Endothelial cell of umbilical vein (primary cell): ENCODE data around the gene DIPK1C. TPM values are rescaled to one million over a fixed set of nuclear protein-coding genes. Genes with fewer than 3 reads are reported as not detected.

Source experiments
- BruUV-seq: library from RNA; stranded (reverse); fragments of 400-500 nt; replicated peaks from 2 replicates; lab custom pipeline; 2021; lab: Mats Ljungman, UMichigan
- CTCF ChIA-PET: fragments of 300-600, 350-600 bp; sonication (Branson Sonifier 250); formaldehyde crosslinking; loops from one replicate; lab custom pipeline; 2021; ENCODE audit warnings: antibody characterized with exemption, inconsistent platforms; lab: Charles Lee
- POLR2A ChIA-PET: fragments of 300-600, 350-600 bp; sonication (Branson Sonifier 250); formaldehyde crosslinking; loops from one replicate; lab custom pipeline; 2021; ENCODE audit warnings: antibody characterized with exemption, inconsistent platforms; lab: Charles Lee
- DNase-seq: peaks from one replicate; pipeline ENCODE4 v3.0.0-alpha.2; 2011; ENCODE audit warnings: low read depth, low spot score
- FAIRE-seq: peaks from 2 replicates; lab custom pipeline; 2011; peaks lifted over from hg19 to GRCh38; lab: Jason Lieb, UNC
- H2AFZ ChIP-seq: 2 replicates; pipeline ENCODE4 v1.6.0; 2012; ENCODE audit warnings: low read depth, low read length, control low read depth, inconsistent platforms
- H3K27ac ChIP-seq: 2 replicates; pipeline ENCODE4 v1.5.1; 2011; ENCODE audit warnings: low read depth, mild to moderate bottlenecking, control low read depth, low read length, moderate library complexity; ENCODE audit not compliant: insufficient read depth
- H3K27me3 ChIP-seq, 2 experiments: 2 replicates each; pipeline versions ENCODE4 v1.6.0 to v1.6.1; 2011; ENCODE audit warnings: low read length in 2 of 2, mixed read lengths in 1 of 2; ENCODE audit not compliant: control insufficient read depth in 2 of 2, insufficient read depth in 2 of 2
- H3K36me3 ChIP-seq, 2 experiments: 2 replicates in 1 of 2; 3 replicates in 1 of 2; pipeline ENCODE4 v1.5.1; 2011; ENCODE audit warnings: low read length in 2 of 2, mild to moderate bottlenecking in 1 of 2, moderate library complexity in 1 of 2; ENCODE audit not compliant: control insufficient read depth in 2 of 2, insufficient read depth in 2 of 2; ENCODE audit errors: extremely low read depth in 1 of 2
- H3K4me1 ChIP-seq: 3 replicates; pipeline ENCODE4 v1.5.1; 2011; ENCODE audit warnings: mild to moderate bottlenecking, low read length; ENCODE audit not compliant: control insufficient read depth, insufficient read depth; ENCODE audit errors: extremely low read depth
- H3K4me2 ChIP-seq: 2 replicates; pipeline ENCODE4 v1.6.1; 2011; ENCODE audit warnings: low read length, control low read depth, mixed read lengths; ENCODE audit not compliant: insufficient read depth
- H3K4me3 ChIP-seq, 3 experiments: fragments of 200-600 bp in 1 of 3; sonication (generic), shearing (Covaris generic) in 1 of 3; replicated peaks in 1 of 3; 2 replicates each; pipeline ENCODE4 v1.5.1; 2011 to 2016; ENCODE audit warnings: control low read depth in 3 of 3, low read length in 3 of 3, mild to moderate bottlenecking in 2 of 3, inconsistent platforms in 1 of 3, low read depth in 1 of 3, moderate library complexity in 1 of 3; ENCODE audit not compliant: insufficient read depth in 1 of 3
- H3K79me2 ChIP-seq: 2 replicates; pipeline ENCODE4 v1.6.0; 2012; ENCODE audit warnings: low read length, inconsistent platforms; ENCODE audit not compliant: control insufficient read depth, insufficient read depth
- H3K9ac ChIP-seq: replicated peaks from 2 replicates; pipeline ENCODE3; 2011; ENCODE audit warnings: low read length, control low read depth; ENCODE audit not compliant: insufficient read depth; ENCODE audit errors: extremely low read depth
- H3K9me1 ChIP-seq: replicated peaks from 3 replicates; pipeline ENCODE4 v1.6.0; 2011; ENCODE audit warnings: mild to moderate bottlenecking, low read length; ENCODE audit not compliant: control insufficient read depth, insufficient read depth; ENCODE audit errors: extremely low read depth
- H3K9me3 ChIP-seq: replicated peaks from 2 replicates; pipeline ENCODE4 v1.5.1; 2012; ENCODE audit warnings: low read length, inconsistent platforms; ENCODE audit not compliant: control insufficient read depth, insufficient read depth
- H4K20me1 ChIP-seq: replicated peaks from 2 replicates; pipeline ENCODE3; 2011; ENCODE audit warnings: mild to moderate bottlenecking, low read length; ENCODE audit not compliant: control insufficient read depth, insufficient read depth; ENCODE audit errors: extremely low read depth
- CTCF ChIP-seq, 2 donors: IDR thresholded peaks; 1 replicate in 1 of 2; 2 replicates in 1 of 2; pipeline ENCODE4 v1.5.1; 2011; ENCODE audit warnings: low read length in 2 of 2, mild to moderate bottlenecking in 2 of 2, moderate library complexity in 2 of 2, control low read depth in 1 of 2, inconsistent platforms in 1 of 2, low read depth in 1 of 2; ENCODE audit not compliant: insufficient read depth in 1 of 2; ENCODE audit errors: extremely low read depth in 1 of 2
- EZH2 ChIP-seq: IDR thresholded peaks from 2 replicates; pipeline ENCODE4 v1.6.1; 2012; ENCODE audit warnings: borderline replicate concordance, low read depth, mild to moderate bottlenecking, moderate library complexity, low read length, inconsistent platforms; ENCODE audit not compliant: severe bottlenecking
- FOS ChIP-seq: IDR thresholded peaks from 2 replicates; pipeline ENCODE4 v1.6.1; 2011; ENCODE audit warnings: mild to moderate bottlenecking, low read length, moderate library complexity, borderline replicate concordance; ENCODE audit not compliant: insufficient read depth
- GATA2 ChIP-seq: IDR thresholded peaks from 2 replicates; pipeline ENCODE4 v1.7.0; 2011; ENCODE audit warnings: low read depth, mild to moderate bottlenecking, moderate library complexity, mixed read lengths, low read length; ENCODE audit not compliant: insufficient read length, insufficient read depth
- JUN ChIP-seq: IDR thresholded peaks from 2 replicates; pipeline ENCODE4 v1.6.1; 2011; ENCODE audit warnings: borderline replicate concordance, low read depth; ENCODE audit not compliant: insufficient read length, insufficient read depth
- MYC ChIP-seq: IDR thresholded peaks from one replicate; pipeline ENCODE4 v1.6.1; 2011; ENCODE audit warnings: mild to moderate bottlenecking, low read depth, low read length
- POLR2A ChIP-seq: IDR thresholded peaks from 2 replicates; pipeline ENCODE4 v1.6.1; 2012; ENCODE audit warnings: low read depth, mild to moderate bottlenecking, control low read depth, low read length
- POLR2AphosphoS5 ChIP-seq: IDR thresholded peaks from 2 replicates; pipeline ENCODE4 v1.6.1; 2012; ENCODE audit warnings: low read depth, mild to moderate bottlenecking, control low read depth, low read length, moderate library complexity; ENCODE audit not compliant: insufficient read depth
- dilution Hi-C: fragments of 300-500 bp; cut with MboI; formaldehyde crosslinking; loops from one replicate; pipeline ENCODE4 v1.15.0; 2019; ENCODE audit warnings: low sequenced_read_pairs; ENCODE audit not compliant: extremely low pct_ligation_motif_present
- intact Hi-C: fragments of 100-400 bp; cut with micrococcal nuclease; formaldehyde crosslinking; loops from one replicate; pipeline ENCODE4 v1.10.0; 2022
- polyA plus RNA-seq, 4 experiments: library from polyadenylated mRNA; depleted of rRNA in 3 of 4; stranded (reverse) in 3 of 4; unstranded in 1 of 4; fragments of >200 nt; gene quantifications; 2 replicates each; pipeline versions ENCODE4 v1.2.1 to v1.2.3, GENCODE V29; 2011 to 2012; ENCODE audit warnings: missing spikeins in 1 of 4
- total RNA-seq: library from RNA; stranded (reverse); gene quantifications from 2 replicates; pipeline ENCODE4 v1.2.3, GENCODE V29; 2021
- TF ChIP-seq, protein P1 (sequence below): IDR thresholded peaks from 2 replicates; pipeline ENCODE4 v1.6.1; 2011; ENCODE audit not compliant: insufficient read depth, insufficient read length

The DIPK1C gene
- total and polyA plus RNA-seq, 2 donors (not counting 3 experiments of a cell fraction or from before 2014, with no cell fraction given), result not detected

DNA sequence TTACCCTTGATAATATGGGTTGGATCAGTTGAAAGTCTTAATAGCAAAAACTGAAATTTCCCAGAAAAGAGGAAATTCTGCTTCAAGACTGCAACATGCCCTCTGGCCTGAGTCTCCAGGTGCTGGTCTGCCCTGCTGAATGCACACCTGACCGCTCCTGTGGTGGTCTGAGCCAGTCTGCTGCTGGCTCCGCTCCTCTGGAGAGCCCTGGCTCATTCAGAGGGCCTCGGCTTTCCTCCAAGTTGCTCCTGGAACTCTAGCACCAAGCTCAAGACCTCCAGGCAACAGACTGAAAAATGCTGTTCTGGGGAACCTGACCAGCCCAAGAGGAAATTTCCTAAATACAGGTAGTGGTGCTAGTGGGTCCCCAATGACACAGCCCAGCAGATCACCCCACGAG lies 64.8 kb downstream of the DIPK1C start:
- Histone ChIP-seq H2AFZ (no peak overlapping the region), H3K9me3 (no peaks in the 10 kb centered on the region), H3K4me2 (no peak overlapping the region), H3K27ac (no peak overlapping the region), H3K9ac (no peak overlapping the region), H4K20me1 (no peaks in the 10 kb centered on the region), H3K27me3 (no peaks in the 10 kb centered on the region), H3K9me1 (no peaks in the 10 kb centered on the region), H3K79me2 (no peaks in the 10 kb centered on the region), H3K4me1 (no peaks in the 10 kb centered on the region), H3K4me3 (no peak overlapping the region), H3K36me3 (no peaks in the 10 kb centered on the region)
- POLR2A ChIA-PET, result no interaction called here
- intact Hi-C loops (no loop called here), dilution Hi-C loops (no loop called here)
- TF ChIP-seq POLR2A, result no peak
- no peak for TF ChIP-seq JUN
- TF ChIP-seq, protein P1, sequence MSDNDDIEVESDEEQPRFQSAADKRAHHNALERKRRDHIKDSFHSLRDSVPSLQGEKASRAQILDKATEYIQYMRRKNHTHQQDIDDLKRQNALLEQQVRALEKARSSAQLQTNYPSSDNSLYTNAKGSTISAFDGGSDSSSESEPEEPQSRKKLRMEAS, result no peak
- TF ChIP-seq FOS, result no peak
- TF ChIP-seq EZH2, result no peak
- TF ChIP-seq POLR2AphosphoS5, result no peak
- TF ChIP-seq MYC, result no peak
- no peak for TF ChIP-seq CTCF (IDR thresholded peaks at IDR 0.05; ENCODE audit: extremely low read depth in 1 of 2, insufficient read depth in 1 of 2, low read depth in 1 of 2, low read length in 2 of 2)
- no peak for TF ChIP-seq GATA2
- no TSS peak for BruUV-seq
- DNase-seq (no peak), FAIRE-seq (no peak)
- CTCF ChIA-PET, result no interaction called here
